SU-DHL-6 (cell line): ENCODE measurements around the gene KLK15.

Experiments used
- EZH2phosphoT487 ChIP-seq: fragments of 200-600 bp; sonication (generic), shearing (Covaris generic); conservative IDR thresholded peaks from 2 replicates; pipeline ENCODE4 v1.6.1; 2018; ENCODE audit warnings: mild to moderate bottlenecking, antibody characterized with exemption, low read length, moderate library complexity, mixed read lengths
- TF ChIP-seq, protein P1 (sequence below): fragments of 200-600 bp; sonication (generic); IDR thresholded peaks from one replicate; pipeline ENCODE4 v1.5.1; 2017; ENCODE audit warnings: antibody characterized with exemption, mild to moderate bottlenecking, low read length, moderate library complexity; ENCODE audit not compliant: insufficient read depth, poor library complexity, severe bottlenecking

DNA sequence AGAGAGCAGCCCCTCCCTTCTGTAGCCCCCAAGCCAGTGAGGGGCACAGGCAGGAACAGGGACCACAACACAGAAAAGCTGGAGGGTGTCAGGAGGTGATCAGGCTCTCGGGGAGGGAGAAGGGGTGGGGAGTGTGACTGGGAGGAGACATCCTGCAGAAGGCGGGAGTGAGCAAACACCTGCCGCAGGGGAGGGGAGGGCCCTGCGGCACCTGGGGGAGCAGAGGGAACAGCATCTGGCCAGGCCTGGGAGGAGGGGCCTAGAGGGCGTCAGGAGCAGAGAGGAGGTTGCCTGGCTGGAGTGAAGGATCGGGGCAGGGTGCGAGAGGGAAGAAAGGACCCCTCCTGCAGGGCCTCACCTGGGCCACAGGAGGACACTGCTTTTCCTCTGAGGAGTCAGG is 25.5 kb upstream of the KLK15 start:
- TF ChIP-seq, protein P1, sequence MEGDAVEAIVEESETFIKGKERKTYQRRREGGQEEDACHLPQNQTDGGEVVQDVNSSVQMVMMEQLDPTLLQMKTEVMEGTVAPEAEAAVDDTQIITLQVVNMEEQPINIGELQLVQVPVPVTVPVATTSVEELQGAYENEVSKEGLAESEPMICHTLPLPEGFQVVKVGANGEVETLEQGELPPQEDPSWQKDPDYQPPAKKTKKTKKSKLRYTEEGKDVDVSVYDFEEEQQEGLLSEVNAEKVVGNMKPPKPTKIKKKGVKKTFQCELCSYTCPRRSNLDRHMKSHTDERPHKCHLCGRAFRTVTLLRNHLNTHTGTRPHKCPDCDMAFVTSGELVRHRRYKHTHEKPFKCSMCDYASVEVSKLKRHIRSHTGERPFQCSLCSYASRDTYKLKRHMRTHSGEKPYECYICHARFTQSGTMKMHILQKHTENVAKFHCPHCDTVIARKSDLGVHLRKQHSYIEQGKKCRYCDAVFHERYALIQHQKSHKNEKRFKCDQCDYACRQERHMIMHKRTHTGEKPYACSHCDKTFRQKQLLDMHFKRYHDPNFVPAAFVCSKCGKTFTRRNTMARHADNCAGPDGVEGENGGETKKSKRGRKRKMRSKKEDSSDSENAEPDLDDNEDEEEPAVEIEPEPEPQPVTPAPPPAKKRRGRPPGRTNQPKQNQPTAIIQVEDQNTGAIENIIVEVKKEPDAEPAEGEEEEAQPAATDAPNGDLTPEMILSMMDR = no peak
- TF ChIP-seq EZH2phosphoT487 = no peak
